ENCODE results near the gene SCYGR3.

SCYGR3 gene

DNA sequence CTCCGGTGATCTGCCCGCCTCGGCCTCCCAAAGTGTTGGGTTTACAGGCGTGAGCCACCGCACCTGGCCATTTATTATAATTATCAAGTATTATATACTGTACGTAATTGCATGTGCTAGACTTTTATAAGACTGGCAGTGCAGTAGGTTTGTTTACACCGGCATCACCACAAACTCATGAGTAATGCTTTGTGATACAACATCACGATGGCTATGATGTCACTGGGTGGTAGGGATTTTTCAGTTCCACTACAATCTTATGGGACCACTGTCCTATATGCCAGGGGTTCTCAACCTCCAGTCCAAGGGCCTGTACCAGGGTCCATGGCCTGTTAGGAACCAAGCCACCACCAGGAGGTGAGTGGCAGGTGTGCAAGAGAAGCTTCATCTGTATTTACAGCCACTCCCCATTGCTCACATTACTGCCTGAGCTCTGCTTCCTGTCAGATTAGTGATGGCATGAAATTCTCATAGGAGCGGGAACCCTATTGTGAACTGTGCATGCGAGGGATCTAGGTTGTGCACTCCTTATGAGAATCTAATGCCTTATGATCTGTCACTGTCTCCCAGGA is 12.0 kb upstream of the SCYGR3 start:
- Histone ChIP-seq H3K27ac (no peak overlapping the region), H2AFZ (no peak overlapping the region), H3K4me3 (ENCODE audit: low read depth, low read length) (no peak overlapping the region), H3K4me1 (no peaks in the 10 kb centered on the region), H3K36me3 (ENCODE audit: control insufficient read depth, insufficient read depth, low read length) (no peaks in the 10 kb centered on the region), H3K79me2 (no peaks in the 10 kb centered on the region), H3K27me3 (ENCODE audit: control insufficient read depth, insufficient read depth, low read length) (no peaks in the 10 kb centered on the region), H3K9me3 (ENCODE audit: control insufficient read depth, low read length) (no peaks in the 10 kb centered on the region), H3K9ac (no peak overlapping the region), H3K4me2 (ENCODE audit: low read length) (no peak overlapping the region)
- TF ChIP-seq, protein P1, sequence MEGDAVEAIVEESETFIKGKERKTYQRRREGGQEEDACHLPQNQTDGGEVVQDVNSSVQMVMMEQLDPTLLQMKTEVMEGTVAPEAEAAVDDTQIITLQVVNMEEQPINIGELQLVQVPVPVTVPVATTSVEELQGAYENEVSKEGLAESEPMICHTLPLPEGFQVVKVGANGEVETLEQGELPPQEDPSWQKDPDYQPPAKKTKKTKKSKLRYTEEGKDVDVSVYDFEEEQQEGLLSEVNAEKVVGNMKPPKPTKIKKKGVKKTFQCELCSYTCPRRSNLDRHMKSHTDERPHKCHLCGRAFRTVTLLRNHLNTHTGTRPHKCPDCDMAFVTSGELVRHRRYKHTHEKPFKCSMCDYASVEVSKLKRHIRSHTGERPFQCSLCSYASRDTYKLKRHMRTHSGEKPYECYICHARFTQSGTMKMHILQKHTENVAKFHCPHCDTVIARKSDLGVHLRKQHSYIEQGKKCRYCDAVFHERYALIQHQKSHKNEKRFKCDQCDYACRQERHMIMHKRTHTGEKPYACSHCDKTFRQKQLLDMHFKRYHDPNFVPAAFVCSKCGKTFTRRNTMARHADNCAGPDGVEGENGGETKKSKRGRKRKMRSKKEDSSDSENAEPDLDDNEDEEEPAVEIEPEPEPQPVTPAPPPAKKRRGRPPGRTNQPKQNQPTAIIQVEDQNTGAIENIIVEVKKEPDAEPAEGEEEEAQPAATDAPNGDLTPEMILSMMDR (IDR thresholded peaks at IDR 0.05), result no peak

DNA sequence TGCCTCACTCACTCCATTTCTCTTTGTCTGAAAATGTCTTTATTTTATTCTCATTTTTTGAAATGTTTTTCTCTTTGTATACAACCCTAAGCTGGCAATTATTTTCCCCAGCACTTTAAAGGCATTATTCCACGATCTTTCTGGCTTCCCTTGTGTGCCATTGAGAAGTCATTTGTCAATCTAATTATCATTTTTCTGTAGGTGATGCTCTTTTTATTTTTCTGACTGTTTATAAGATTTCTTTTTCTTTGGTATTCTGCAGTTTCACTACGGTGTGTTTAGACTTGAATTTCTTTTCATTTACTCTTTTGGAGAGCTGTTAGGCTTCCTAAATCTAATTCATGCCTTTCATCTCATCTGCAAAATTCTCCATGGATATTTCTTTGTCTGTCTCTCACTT is 10.8 kb upstream of the SCYGR3 start:
- Histone ChIP-seq H3K36me3 (ENCODE audit: control insufficient read depth, insufficient read depth, low read length) (no peaks in the 10 kb centered on the region), H2AFZ (no peak overlapping the region), H3K4me1 (no peaks in the 10 kb centered on the region), H3K4me3 (ENCODE audit: low read depth, low read length) (no peak overlapping the region), H3K9ac (no peak overlapping the region), H3K27me3 (ENCODE audit: control insufficient read depth, insufficient read depth, low read length) (no peaks in the 10 kb centered on the region), H3K27ac (no peak overlapping the region), H3K4me2 (ENCODE audit: low read length) (no peak overlapping the region), H3K9me3 (ENCODE audit: control insufficient read depth, low read length) (no peaks in the 10 kb centered on the region), H3K79me2 (no peaks in the 10 kb centered on the region)
- TF ChIP-seq, protein P1 (IDR thresholded peaks at IDR 0.05), result no peak

DNA sequence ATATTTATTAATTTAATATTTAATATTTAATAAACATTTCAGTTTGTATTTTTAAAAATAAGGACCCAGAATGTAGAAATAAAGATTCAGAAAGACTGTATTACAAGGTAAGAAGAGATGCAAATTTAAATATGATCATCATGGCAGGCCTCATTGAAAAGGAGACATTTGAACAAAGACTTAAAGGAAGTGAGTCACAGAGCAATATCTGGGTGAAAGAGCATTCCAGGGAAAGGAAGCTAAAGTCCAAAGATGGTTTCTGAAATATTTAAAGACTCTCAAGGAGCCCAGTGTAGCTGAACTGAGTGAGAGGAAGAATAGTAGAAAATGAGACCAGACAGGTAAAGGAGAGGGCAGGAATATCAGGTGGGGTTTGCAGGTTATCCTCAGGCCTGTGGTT is 8.6 kb upstream of the SCYGR3 start:
- no peak overlapping the region for H3K4me3 ChIP-seq (ENCODE audit: low read depth, low read length)
- H3K4me2 ChIP-seq (ENCODE audit: low read length), result no peak overlapping the region
- H3K79me2 ChIP-seq, result no peaks in the 10 kb centered on the region
- H3K9me3 ChIP-seq (ENCODE audit: control insufficient read depth, low read length), result no peaks in the 10 kb centered on the region
- TF ChIP-seq, protein P1 (IDR thresholded peaks at IDR 0.05), result no peak
- no peak overlapping the region for H3K9ac ChIP-seq
- no peak overlapping the region for H2AFZ ChIP-seq
- no peaks in the 10 kb centered on the region for H3K27me3 ChIP-seq (ENCODE audit: control insufficient read depth, insufficient read depth, low read length)
- H3K36me3 ChIP-seq (ENCODE audit: control insufficient read depth, insufficient read depth, low read length), result no peaks in the 10 kb centered on the region
- no peak overlapping the region for H3K27ac ChIP-seq
- no peaks in the 10 kb centered on the region for H3K4me1 ChIP-seq

DNA sequence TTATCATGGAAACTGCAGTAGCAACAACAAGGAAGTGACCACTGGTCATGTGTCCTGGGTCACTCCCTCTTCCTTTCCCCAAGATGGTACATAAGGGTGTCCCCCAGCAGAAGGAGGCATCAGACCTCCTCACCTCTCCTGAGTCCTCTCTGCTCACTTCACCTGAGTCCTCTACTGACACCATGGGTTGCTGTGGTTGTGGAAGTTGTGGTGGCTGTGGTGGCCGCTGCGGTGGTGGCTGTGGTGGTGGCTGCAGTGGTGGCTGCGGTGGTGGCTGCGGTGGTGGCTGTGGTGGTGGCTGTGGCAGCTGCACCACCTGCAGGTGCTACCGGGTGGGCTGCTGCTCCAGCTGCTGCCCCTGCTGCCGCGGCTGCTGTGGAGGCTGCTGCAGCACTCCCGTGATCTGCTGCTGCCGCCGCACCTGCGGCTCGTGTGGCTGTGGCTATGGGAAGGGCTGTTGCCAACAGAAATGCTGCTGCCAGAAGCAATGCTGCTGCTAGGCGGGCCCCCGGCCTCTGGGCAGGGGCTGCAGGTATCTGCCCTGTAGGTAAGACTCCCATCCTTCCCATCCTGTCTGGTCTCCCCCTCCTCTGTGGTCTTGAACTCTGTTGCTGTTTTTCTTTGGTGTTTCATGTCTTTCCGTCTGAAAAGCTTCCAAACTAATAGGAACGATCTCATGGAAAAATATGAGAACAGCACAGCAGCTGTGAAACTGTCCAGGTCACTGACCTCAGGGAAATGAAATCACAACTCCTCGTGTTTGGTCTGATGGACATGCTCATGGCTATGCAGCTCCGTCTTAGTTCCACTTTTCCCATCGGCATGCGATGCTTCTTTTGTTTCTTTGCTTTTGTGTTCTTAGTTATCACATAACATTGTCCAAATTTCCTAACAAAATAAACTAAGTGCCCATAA is 2.9 kb upstream of the SCYGR3 start, which contains the start of gene SCYGR4:
Gene SCYGR4, plus strand, starts transcription at position 183 of the 915 bp plus-strand sequence. Its CDS starts 0 bp downstream, at position 183.
- Histone ChIP-seq H3K4me2 (ENCODE audit: low read length) (no peak within 1 kb of the TSS), H3K27ac (no peak within 1 kb of the TSS), H3K9ac (no peak within 1 kb of the TSS), H3K36me3 (ENCODE audit: control insufficient read depth, insufficient read depth, low read length) (no peaks in the 10 kb centered on the region), H3K4me3 (ENCODE audit: low read depth, low read length) (no peak within 1 kb of the TSS), H3K9me3 (ENCODE audit: control insufficient read depth, low read length) (no peaks in the 10 kb centered on the region), H3K4me1 (no peaks in the 10 kb centered on the region), H3K79me2 (no peaks in the 10 kb centered on the region), H3K27me3 (ENCODE audit: control insufficient read depth, insufficient read depth, low read length) (no peaks in the 10 kb centered on the region), H2AFZ (no peak within 1 kb of the TSS)
- TF ChIP-seq, protein P1 (IDR thresholded peaks at IDR 0.05), result no peak

Measured in parathyroid adenoma (tissue), 2 donors.